Stimulated activated CD4-positive, alpha-beta T cell treated with anti-CD3 and anti-CD28 coated beads, Interleukin-15, amount 100 ng/mL, for 1 hour (primary cell): ENCODE results near the gene S100A1.

Experiments used
- DNase-seq, 2 donors: peaks; one replicate each; pipeline ENCODE4 v3.0.0-alpha.2; 2020; ENCODE audit warnings: low read depth in 1 of 2, low spot score in 1 of 2

The S100A1 gene

DNA sequence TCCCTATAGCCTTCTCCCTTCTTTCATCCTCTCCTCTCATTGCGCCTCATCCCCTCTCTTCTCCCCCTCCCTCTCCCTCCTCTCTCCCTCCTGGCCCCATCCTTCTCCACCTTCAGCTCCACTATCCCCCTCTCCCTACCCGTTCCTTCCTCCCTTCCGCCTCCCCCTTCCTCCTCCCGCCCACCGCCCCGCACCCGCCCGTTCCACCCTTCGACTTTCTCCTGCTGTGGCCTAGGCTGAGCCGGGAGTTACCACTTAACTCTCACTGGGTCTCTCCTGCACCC, 51.8 kb downstream of the S100A1 start:
- DNase-seq: no peak
